Endodermal cell (in vitro differentiated cells): ENCODE data around the gene MAP4K4. TPM values are rescaled to one million over a fixed set of nuclear protein-coding genes. Genes with fewer than 3 reads are reported as not detected.

Experiments
- DNase-seq: peaks from one replicate; pipeline ENCODE4 v3.0.0-alpha.2; 2017
- H3K27ac ChIP-seq: 2 replicates; pipeline ENCODE4 v1.5.1; 2013; ENCODE audit warnings: mild to moderate bottlenecking, low read depth, low read length, moderate library complexity
- H3K27me3 ChIP-seq: 2 replicates; pipeline ENCODE4 v1.6.1; 2013; ENCODE audit warnings: mild to moderate bottlenecking, low read length, moderate library complexity; ENCODE audit not compliant: insufficient read depth, control insufficient read depth, poor library complexity, severe bottlenecking
- H3K36me3 ChIP-seq: 2 replicates; pipeline ENCODE4 v1.7.0; 2013; ENCODE audit warnings: mild to moderate bottlenecking, low read length, moderate library complexity; ENCODE audit not compliant: control insufficient read depth, insufficient read depth
- H3K4me1 ChIP-seq: one replicate; pipeline ENCODE4 v1.7.0; 2013; ENCODE audit warnings: low read length; ENCODE audit not compliant: control insufficient read depth, insufficient read depth
- H3K4me3 ChIP-seq: 2 replicates; pipeline ENCODE4 v1.5.1; 2013; ENCODE audit warnings: mild to moderate bottlenecking, low read length, moderate library complexity
- H3K9ac ChIP-seq: 2 replicates; pipeline ENCODE4 v1.6.1; 2013; ENCODE audit warnings: mild to moderate bottlenecking, low read length, moderate library complexity; ENCODE audit not compliant: poor library complexity, severe bottlenecking; ENCODE audit errors: extremely low read depth
- H3K9me3 ChIP-seq: 2 replicates; pipeline ENCODE4 v1.6.1; 2013; ENCODE audit warnings: mild to moderate bottlenecking, low read length, moderate library complexity; ENCODE audit not compliant: control insufficient read depth
- H3K27ac Mint-ChIP-seq: 2 replicates; pipeline ENCODE4 v1.8.0; 2020; ENCODE audit warnings: mixed read lengths
- H3K27me3 Mint-ChIP-seq: 2 replicates; pipeline ENCODE4 v1.8.0; 2021; ENCODE audit warnings: mild to moderate bottlenecking, mixed read lengths; ENCODE audit not compliant: insufficient read depth
- H3K36me3 Mint-ChIP-seq: 2 replicates; pipeline ENCODE4 v1.8.0; 2020; ENCODE audit warnings: low read depth, mixed read lengths
- H3K4me1 Mint-ChIP-seq: 2 replicates; pipeline ENCODE4 v1.8.0; 2020; ENCODE audit warnings: mixed read lengths
- H3K4me3 Mint-ChIP-seq: 2 replicates; pipeline ENCODE4 v1.8.0; 2020; ENCODE audit warnings: mild to moderate bottlenecking, moderate library complexity, mixed read lengths
- H3K9me3 Mint-ChIP-seq: 2 replicates; pipeline ENCODE4 v1.8.0; 2020; ENCODE audit warnings: mild to moderate bottlenecking, mixed read lengths
- whole genome bisulfite sequencing, 2 experiments: methylation state at CpG; one replicate each; pipeline versions ENCODE4 v1.1.5 to v1.1.7; 2013; ENCODE audit warnings: missing lambda C conversion rate in 2 of 2, mixed read lengths in 1 of 2; ENCODE audit not compliant: insufficient coverage in 1 of 2, insufficient read length in 1 of 2; 5-methylcytosine and 5-hydroxymethylcytosine counted together
- total RNA-seq, 2 donors: library from RNA; stranded (reverse); fragmentation: NEBNext Ultra II Directional in 1 of 2; extraction: Animal tissue kit (Norgen Biotek cat#: 25700) in 1 of 2; gene quantifications; 2 replicates in 1 of 2; 3 replicates in 1 of 2; pipeline ENCODE4 v1.2.1, GENCODE V29; 2021
- TF ChIP-seq, protein P1 (sequence below): fragments of 200-600 bp; sonication (generic); conservative IDR thresholded peaks from 2 replicates; pipeline ENCODE4 v1.5.0; 2021; ENCODE audit warnings: antibody characterized with exemption, mild to moderate bottlenecking

The MAP4K4 gene
- total RNA-seq, 2 donors from 2014 or later = 130 to 142 TPM

DNA sequence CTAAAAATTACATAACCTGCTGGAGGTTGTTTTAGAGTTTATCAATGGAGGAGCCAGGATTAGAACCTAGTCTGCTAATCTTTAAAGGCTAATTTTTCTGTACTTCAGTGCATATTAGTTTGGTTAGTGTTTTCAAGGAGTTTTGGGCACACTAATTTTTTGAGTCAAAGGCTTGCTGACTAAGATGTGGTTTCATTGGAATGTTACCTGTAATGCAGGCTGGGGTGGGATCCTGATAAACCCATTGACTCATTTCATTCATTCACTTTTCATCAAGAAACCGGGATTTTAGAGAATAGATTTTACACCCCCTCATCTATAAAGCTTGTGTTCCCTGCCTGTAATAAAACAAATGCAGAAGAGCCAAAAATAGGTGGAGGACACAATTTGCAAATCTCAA lies 202.4 kb downstream of the MAP4K4 start:
- no peak for DNase-seq
- peaks cover 15% of the 10 kb centered on the region for H3K36me3 Mint-ChIP-seq
- H3K36me3 ChIP-seq = peaks cover 11% of the 10 kb centered on the region
- H3K4me1 Mint-ChIP-seq = no peaks in the 10 kb centered on the region
- H3K9ac ChIP-seq = no peak overlapping the region
- H3K27ac Mint-ChIP-seq = no peak overlapping the region
- H3K27me3 ChIP-seq = no peaks in the 10 kb centered on the region
- H3K4me1 ChIP-seq = no peaks in the 10 kb centered on the region
- peaks cover 7% of the 10 kb centered on the region for H3K9me3 ChIP-seq
- H3K4me3 ChIP-seq = no peak overlapping the region
- no peak overlapping the region for H3K27ac ChIP-seq
- no peaks in the 10 kb centered on the region for H3K27me3 Mint-ChIP-seq
- 95% methylated on average over 1 of the region's 1 CpG; no CpG with 5 or more reads in 1 of the 2 experiments for WGBS, 2 experiments
- TF ChIP-seq, protein P1, sequence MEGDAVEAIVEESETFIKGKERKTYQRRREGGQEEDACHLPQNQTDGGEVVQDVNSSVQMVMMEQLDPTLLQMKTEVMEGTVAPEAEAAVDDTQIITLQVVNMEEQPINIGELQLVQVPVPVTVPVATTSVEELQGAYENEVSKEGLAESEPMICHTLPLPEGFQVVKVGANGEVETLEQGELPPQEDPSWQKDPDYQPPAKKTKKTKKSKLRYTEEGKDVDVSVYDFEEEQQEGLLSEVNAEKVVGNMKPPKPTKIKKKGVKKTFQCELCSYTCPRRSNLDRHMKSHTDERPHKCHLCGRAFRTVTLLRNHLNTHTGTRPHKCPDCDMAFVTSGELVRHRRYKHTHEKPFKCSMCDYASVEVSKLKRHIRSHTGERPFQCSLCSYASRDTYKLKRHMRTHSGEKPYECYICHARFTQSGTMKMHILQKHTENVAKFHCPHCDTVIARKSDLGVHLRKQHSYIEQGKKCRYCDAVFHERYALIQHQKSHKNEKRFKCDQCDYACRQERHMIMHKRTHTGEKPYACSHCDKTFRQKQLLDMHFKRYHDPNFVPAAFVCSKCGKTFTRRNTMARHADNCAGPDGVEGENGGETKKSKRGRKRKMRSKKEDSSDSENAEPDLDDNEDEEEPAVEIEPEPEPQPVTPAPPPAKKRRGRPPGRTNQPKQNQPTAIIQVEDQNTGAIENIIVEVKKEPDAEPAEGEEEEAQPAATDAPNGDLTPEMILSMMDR = no peak
- H3K4me3 Mint-ChIP-seq = no peak overlapping the region
- H3K9me3 Mint-ChIP-seq = no peaks in the 10 kb centered on the region

DNA sequence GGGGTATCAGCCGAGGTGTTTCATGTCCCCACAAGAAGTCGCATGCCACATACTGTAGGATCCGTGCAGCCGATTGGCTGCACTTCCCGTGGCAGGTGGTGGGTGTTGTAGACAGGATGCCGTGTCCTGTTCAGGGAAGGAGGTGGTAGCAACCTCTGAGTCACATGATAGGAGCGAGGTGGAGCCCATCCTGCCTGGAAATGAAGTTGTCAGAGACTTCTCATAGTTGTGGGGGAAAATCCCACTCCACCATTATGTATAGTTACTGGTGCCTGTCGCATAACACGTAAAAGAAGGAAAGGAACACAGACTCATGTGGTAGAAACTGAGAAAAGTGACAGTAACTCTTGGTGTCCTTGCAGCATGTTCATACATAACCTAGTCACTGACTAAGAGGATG lies 202.9 kb downstream of the MAP4K4 start:
- TF ChIP-seq, protein P1 = no peak
- Mint-ChIP-seq H3K27ac (no peak overlapping the region), H3K36me3 (peaks cover 12% of the 10 kb centered on the region), H3K4me3 (no peak overlapping the region), H3K4me1 (no peaks in the 10 kb centered on the region), H3K27me3 (no peaks in the 10 kb centered on the region), H3K9me3 (no peaks in the 10 kb centered on the region)
- Histone ChIP-seq H3K36me3 (peaks cover 6% of the 10 kb centered on the region), H3K4me3 (no peak overlapping the region), H3K27ac (no peak overlapping the region), H3K9me3 (peaks cover 7% of the 10 kb centered on the region), H3K27me3 (no peaks in the 10 kb centered on the region), H3K9ac (no peak overlapping the region), H3K4me1 (no peaks in the 10 kb centered on the region)
- WGBS, 2 experiments = 95 to 97% methylated on average over 7 to 9 of the region's 9 CpGs
- DNase-seq = no peak

DNA sequence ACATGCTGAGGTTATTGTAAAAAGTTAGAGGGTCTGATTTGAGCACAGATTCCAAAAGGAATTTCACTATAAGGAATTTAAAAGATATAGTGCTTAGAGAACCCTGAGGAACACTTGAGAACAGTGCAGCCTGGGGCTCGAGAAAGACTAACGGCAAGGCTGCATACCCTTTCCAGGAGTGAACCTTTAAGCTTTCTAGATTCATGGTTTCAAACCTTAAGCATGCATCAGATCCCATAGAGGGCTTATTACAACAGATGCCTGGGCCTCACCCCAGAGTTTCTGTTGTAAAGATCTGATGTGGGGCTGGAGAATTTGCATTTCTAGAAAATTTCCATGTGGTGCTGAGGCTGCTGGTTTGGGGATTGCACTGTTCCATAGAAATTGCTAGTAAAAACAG lies 203.7 kb downstream of the MAP4K4 start:
- Histone ChIP-seq H3K36me3 (no peaks in the 10 kb centered on the region), H3K27ac (no peak overlapping the region), H3K9ac (no peak overlapping the region), H3K4me1 (no peaks in the 10 kb centered on the region), H3K27me3 (no peaks in the 10 kb centered on the region), H3K9me3 (peaks cover 12% of the 10 kb centered on the region), H3K4me3 (no peak overlapping the region)
- no peak overlapping the region for H3K4me3 Mint-ChIP-seq
- H3K9me3 Mint-ChIP-seq = peaks cover 7% of the 10 kb centered on the region
- DNase-seq = no peak
- H3K36me3 Mint-ChIP-seq = peaks cover 12% of the 10 kb centered on the region
- TF ChIP-seq, protein P1 = no peak
- no peaks in the 10 kb centered on the region for H3K4me1 Mint-ChIP-seq
- 92 to 97% methylated on average over 2 of the region's 2 CpGs for WGBS, 2 experiments
- no peaks in the 10 kb centered on the region for H3K27me3 Mint-ChIP-seq
- H3K27ac Mint-ChIP-seq = no peak overlapping the region
